Measurements from ENCODE around the gene MAMDC2. TPM values are rescaled to one million over a fixed set of nuclear protein-coding genes. Genes with fewer than 3 reads are reported as not detected.
A peak's percentile ranks its signal among the peaks of the same experiment; 100 is the strongest.

Gene MAMDC2
- total RNA-seq, 2 donors from 2014 or later: 0.44 to 1.4 TPM

- Mint-ChIP-seq H3K9me3 (no peaks in the 10 kb centered on the region), H3K4me1 (peaks cover 25% of the 10 kb centered on the region), H3K4me3 (no peak overlapping the region), H3K27ac (no peak overlapping the region), H3K36me3 (ENCODE audit: low read depth) (no peaks in the 10 kb centered on the region), H3K27me3 (ENCODE audit: insufficient read depth) (no peaks in the 10 kb centered on the region)
- 94% methylated on average over 2 of the region's 2 CpGs; no CpG with 5 or more reads in 1 of the 2 experiments for WGBS, 2 experiments (ENCODE audit: insufficient coverage in 1 of 2, insufficient read length in 1 of 2)
- peaks cover 3% of the 10 kb centered on the region for H3K4me1 ChIP-seq (ENCODE audit: control insufficient read depth, insufficient read depth, low read length)
- no peaks in the 10 kb centered on the region for H3K27me3 ChIP-seq (ENCODE audit: control insufficient read depth, insufficient read depth, low read length, poor library complexity, severe bottlenecking)
- no peak for TF ChIP-seq CTCF (conservative IDR thresholded peaks at IDR 0.05)
- no peak for DNase-seq
- no peak overlapping the region for H3K9ac ChIP-seq (ENCODE audit: extremely low read depth, low read length, poor library complexity, severe bottlenecking)
- no peak overlapping the region for H3K27ac ChIP-seq (ENCODE audit: low read depth, low read length)
- H3K9me3 ChIP-seq (ENCODE audit: control insufficient read depth, low read length): no peaks in the 10 kb centered on the region
- H3K36me3 ChIP-seq (ENCODE audit: control insufficient read depth, insufficient read depth, low read length): no peaks in the 10 kb centered on the region
- no peak overlapping the region for H3K4me3 ChIP-seq (ENCODE audit: low read length)
Observed at GRCh38 chr9:70112981-70113380, 69.3 kb downstream of the MAMDC2 start.

GRCh38 chr9:70113403-70114022 is 69.9 kb downstream of the MAMDC2 start:
- Mint-ChIP-seq H3K4me1 (peaks cover 25% of the 10 kb centered on the region), H3K27ac (no peak overlapping the region), H3K27me3 (ENCODE audit: insufficient read depth) (no peaks in the 10 kb centered on the region), H3K9me3 (no peaks in the 10 kb centered on the region), H3K4me3 (no peak overlapping the region), H3K36me3 (ENCODE audit: low read depth) (no peaks in the 10 kb centered on the region)
- H3K9ac ChIP-seq (ENCODE audit: extremely low read depth, low read length, poor library complexity, severe bottlenecking): no peak overlapping the region
- no peak overlapping the region for H3K4me3 ChIP-seq (ENCODE audit: low read length)
- peak; percentile 92 for TF ChIP-seq CTCF (conservative IDR thresholded peaks at IDR 0.05)
- no peaks in the 10 kb centered on the region for H3K27me3 ChIP-seq (ENCODE audit: control insufficient read depth, insufficient read depth, low read length, poor library complexity, severe bottlenecking)
- H3K27ac ChIP-seq (ENCODE audit: low read depth, low read length): no peak overlapping the region
- H3K4me1 ChIP-seq (ENCODE audit: control insufficient read depth, insufficient read depth, low read length): peaks cover 3% of the 10 kb centered on the region
- no peaks in the 10 kb centered on the region for H3K9me3 ChIP-seq (ENCODE audit: control insufficient read depth, low read length)
- peak; percentile 86 for DNase-seq
- H3K36me3 ChIP-seq (ENCODE audit: control insufficient read depth, insufficient read depth, low read length): no peaks in the 10 kb centered on the region
- 91% methylated on average over 4 of the region's 4 CpGs; no CpG with 5 or more reads in 1 of the 2 experiments for WGBS, 2 experiments (ENCODE audit: insufficient coverage in 1 of 2, insufficient read length in 1 of 2)

- Histone ChIP-seq H3K4me1 (ENCODE audit: control insufficient read depth, insufficient read depth, low read length) (peaks cover 3% of the 10 kb centered on the region), H3K4me3 (ENCODE audit: low read length) (no peak overlapping the region), H3K27me3 (ENCODE audit: control insufficient read depth, insufficient read depth, low read length, poor library complexity, severe bottlenecking) (no peaks in the 10 kb centered on the region), H3K9ac (ENCODE audit: extremely low read depth, low read length, poor library complexity, severe bottlenecking) (no peak overlapping the region), H3K36me3 (ENCODE audit: control insufficient read depth, insufficient read depth, low read length) (no peaks in the 10 kb centered on the region), H3K9me3 (ENCODE audit: control insufficient read depth, low read length) (no peaks in the 10 kb centered on the region), H3K27ac (ENCODE audit: low read depth, low read length) (no peak overlapping the region)
- no peak for TF ChIP-seq CTCF (conservative IDR thresholded peaks at IDR 0.05)
- Mint-ChIP-seq H3K36me3 (ENCODE audit: low read depth) (no peaks in the 10 kb centered on the region), H3K27me3 (ENCODE audit: insufficient read depth) (no peaks in the 10 kb centered on the region), H3K9me3 (no peaks in the 10 kb centered on the region), H3K27ac (no peak overlapping the region), H3K4me3 (no peak overlapping the region), H3K4me1 (peaks cover 25% of the 10 kb centered on the region)
- WGBS, 2 experiments (ENCODE audit: insufficient coverage in 1 of 2, insufficient read length in 1 of 2): 83 to 100% methylated on average over 1 of the region's 1 CpG
- DNase-seq: no peak
Observed at GRCh38 chr9:70114898-70115297, 71.2 kb downstream of the MAMDC2 start.
